GM12878 (cell line): ENCODE data around the gene IGF2R.

Source experiments
- POLR2AphosphoS5 ChIP-seq: IDR thresholded peaks from 2 replicates; pipeline ENCODE4 v1.6.1; 2011; ENCODE audit warnings: mild to moderate bottlenecking, low read length, inconsistent platforms
- TF ChIP-seq, protein P1 (sequence below), 3 experiments: IDR thresholded peaks in 2 of 3; conservative IDR thresholded peaks in 1 of 3; 2 replicates each; pipeline ENCODE4 v1.5.1; 2011; ENCODE audit warnings: low read depth in 3 of 3, low read length in 3 of 3, mild to moderate bottlenecking in 3 of 3, control low read depth in 2 of 3, moderate library complexity in 2 of 3, inconsistent platforms in 1 of 3, mixed read lengths in 1 of 3; ENCODE audit not compliant: control insufficient read depth in 2 of 3, insufficient read depth in 1 of 3; ENCODE audit errors: extremely low read depth in 1 of 3

GRCh38 chr6:159931846-159932245 lies 37.0 kb upstream of the IGF2R start:
- no peak for TF ChIP-seq POLR2AphosphoS5
- TF ChIP-seq, protein P1, sequence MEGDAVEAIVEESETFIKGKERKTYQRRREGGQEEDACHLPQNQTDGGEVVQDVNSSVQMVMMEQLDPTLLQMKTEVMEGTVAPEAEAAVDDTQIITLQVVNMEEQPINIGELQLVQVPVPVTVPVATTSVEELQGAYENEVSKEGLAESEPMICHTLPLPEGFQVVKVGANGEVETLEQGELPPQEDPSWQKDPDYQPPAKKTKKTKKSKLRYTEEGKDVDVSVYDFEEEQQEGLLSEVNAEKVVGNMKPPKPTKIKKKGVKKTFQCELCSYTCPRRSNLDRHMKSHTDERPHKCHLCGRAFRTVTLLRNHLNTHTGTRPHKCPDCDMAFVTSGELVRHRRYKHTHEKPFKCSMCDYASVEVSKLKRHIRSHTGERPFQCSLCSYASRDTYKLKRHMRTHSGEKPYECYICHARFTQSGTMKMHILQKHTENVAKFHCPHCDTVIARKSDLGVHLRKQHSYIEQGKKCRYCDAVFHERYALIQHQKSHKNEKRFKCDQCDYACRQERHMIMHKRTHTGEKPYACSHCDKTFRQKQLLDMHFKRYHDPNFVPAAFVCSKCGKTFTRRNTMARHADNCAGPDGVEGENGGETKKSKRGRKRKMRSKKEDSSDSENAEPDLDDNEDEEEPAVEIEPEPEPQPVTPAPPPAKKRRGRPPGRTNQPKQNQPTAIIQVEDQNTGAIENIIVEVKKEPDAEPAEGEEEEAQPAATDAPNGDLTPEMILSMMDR (IDR thresholded peaks at IDR 0.05 in 2 of 3, conservative IDR thresholded peaks at IDR 0.05 in 1 of 3; ENCODE audit: control insufficient read depth in 2 of 3, extremely low read depth in 1 of 3, insufficient read depth in 1 of 3, low read depth in 3 of 3, low read length in 3 of 3) = no peak
